GM21717 (cell line): ENCODE measurements around the gene ZCCHC8.
"Not testable (repeated sequence)": the region's sequence is repeated elsewhere in the genome, so short reads cannot be mapped to it uniquely, and the experiment has no call there.

Experiments
- ATAC-seq: cut with Tn5 transposase; IDR thresholded peaks from one replicate; pipeline ENCODE4 v1.9.1; 2021; ENCODE audit warnings: mild to moderate bottlenecking, moderate library complexity; ENCODE audit not compliant: unreplicated experiment

The ZCCHC8 gene

GRCh38 chr12:122513028-122513427, 12.3 kb upstream of the ZCCHC8 start:
- ATAC-seq = not testable (repeated sequence)

DNA sequence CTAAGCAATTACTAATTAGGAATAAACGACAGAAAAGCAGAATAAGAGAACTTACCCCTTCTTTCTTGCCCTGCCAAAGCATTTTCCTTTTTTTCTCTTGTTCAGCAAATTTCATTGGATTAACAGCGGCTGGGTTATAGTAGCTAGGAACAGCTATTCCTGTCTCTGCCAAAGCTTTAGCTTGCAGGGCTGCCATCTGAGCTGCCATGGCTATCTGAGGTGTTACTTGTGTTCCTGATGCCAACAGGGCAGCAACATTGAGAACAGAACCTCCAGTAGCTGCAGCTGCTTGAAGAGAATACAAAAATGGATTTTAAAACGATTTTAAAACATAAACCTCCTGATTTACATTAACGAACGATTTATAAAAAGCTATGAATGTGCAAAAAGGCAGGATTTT, 7.4 kb upstream of the ZCCHC8 start:
- no peak for ATAC-seq

DNA sequence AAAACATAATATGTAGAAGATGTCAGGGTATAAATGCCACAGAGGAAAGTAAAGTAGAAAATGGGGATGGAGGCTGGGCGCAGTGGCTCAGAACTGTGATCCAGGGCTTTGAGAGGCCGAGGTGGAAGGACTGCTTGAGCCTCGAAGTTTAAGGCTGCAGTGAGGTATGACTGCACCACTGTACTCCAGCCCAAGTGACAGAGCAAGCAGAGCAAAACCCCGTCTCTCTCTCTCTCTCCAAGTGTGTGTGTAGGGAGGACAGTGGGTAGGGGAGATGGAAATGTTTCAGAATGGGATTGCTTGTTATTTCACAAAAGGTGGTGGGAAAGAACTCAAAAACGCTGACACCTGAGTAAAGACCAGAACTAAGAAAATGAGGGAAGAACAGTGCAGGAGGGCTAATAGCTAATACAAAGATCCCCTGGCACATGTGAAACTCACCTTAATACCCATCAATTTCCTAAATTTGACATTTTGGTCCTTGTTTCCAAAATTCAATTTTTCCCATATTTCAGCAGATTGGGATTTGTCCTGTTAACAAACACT, 5.7 kb upstream of the ZCCHC8 start:
- no peak for ATAC-seq

DNA sequence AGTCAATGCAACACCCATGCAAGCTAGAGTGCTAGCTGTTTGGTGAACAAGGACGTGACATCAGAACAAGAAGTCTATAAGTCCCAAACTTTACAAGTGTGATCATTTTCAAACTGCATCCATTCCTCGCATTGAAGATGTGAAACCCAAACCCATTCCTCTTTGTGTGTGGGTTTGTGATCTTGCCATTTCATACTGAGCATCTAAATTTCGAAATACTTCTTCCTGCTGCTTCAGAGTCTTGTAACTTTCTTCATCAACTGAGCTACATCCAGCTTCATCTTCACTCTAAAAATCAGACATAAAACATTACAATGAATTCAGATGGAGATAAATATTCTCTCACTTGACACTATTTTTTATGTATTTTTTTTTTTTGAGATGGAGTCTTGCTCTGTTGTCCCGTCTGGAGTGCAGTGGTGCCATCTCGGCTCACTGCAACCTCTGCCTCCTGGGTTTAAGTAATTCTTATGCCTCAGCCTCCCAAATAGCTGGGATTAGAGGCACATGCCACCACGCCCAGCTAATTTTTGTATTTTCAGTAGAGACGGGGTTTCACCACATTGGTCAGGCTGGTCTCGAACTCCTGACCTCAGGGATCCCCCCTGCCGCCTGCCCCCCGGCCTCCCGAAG, 4.8 kb upstream of the ZCCHC8 start:
- no peak for ATAC-seq

DNA sequence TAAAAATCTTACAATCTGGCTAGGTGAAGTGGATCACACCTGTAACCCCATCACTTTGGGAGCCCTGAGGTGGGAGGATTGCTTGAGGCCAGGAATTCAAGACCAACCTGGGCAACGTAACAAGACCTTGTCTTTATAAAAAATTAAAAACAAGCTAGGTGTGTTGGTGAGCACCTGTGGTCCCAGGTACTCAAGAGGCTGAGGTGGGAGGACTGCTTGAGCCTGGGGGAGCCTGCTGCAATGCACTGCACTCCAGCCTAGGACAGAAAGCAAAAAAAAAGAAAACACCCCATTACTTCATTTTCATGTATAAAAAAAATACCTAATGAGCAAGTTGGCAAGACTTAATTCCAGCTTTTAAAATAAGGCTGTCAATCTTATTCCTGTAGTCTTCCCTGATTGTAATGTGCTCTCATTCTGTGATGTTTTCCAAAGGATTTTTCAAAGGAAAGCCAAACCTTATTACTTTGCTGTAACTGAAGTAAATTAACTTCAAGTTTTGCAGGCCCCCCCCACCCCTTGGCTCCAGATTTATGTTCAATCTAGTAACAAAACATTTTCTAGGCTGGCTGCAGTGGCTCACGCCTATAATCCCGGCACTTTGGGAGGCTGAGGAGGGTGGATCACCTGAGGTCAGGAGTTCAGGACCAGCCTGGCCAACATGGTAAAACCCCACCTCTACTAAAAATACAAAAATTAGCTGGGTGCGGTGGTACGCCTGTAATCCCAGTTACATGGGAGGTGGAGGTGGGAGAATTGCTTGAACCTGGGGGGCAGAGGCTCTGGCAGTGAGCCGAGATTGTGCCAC, 3.3 kb upstream of the ZCCHC8 start:
- no peak for ATAC-seq

DNA sequence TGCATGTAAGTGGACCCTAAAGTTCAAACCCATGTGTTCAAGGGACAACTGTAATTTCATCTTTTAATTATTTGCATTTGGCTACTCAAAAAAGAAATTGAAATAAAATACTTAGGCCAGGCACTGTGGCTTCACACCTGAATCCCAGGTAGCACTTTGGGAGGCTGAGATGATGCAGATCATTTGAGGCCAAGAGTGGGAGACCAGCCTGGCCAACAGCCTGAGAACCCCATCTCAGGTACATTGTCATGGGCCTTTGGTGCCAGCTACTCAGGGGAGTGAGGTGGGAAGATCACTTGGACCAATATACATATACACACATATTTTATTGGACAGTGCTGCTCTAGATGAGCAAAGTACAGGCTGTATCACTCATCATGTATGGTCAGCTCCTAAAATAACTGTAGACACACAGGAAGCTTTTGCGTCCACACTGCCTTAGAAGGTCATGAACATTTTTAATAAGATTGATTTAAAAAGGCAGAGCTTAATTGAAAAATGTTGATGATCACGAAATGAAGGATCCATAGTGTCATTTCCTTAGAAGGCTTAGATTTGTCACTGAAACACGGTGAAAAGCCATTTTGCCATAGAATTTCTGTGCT, 2.5 kb upstream of the ZCCHC8 start:
- no peak for ATAC-seq

GRCh38 chr12:122501489-122501989, 807 bp upstream of the ZCCHC8 start:
- no peak for ATAC-seq

- ATAC-seq = peak; percentile 17
These were observed 594 bp downstream of the ZCCHC8 start for GRCh38 chr12:122499991-122500684.

DNA sequence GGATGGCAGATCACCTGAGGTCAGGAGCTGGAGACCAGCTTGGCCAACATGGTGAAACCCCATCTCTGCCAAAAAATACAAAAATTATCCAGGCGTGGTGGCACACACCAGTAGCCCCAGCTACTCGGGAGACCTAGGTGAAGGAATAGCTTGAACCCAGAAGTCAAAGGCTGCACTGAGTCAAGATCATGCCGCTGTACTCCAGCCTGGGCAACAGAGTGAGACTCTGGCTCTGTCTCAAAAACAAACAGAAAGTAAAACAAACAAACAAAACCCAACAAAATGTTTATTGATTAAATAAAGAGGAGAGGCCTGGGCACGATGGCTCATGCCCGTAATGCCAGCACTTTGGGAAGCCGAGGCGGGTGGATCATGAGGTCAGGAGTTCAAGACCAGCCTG, 5.5 kb downstream of the ZCCHC8 start:
- ATAC-seq = no peak

- not testable (repeated sequence) for ATAC-seq
These were observed 7.5 kb downstream of the ZCCHC8 start for GRCh38 chr12:122493222-122493621.

GRCh38 chr12:122491991-122492390, 8.7 kb downstream of the ZCCHC8 start:
- no peak for ATAC-seq

DNA sequence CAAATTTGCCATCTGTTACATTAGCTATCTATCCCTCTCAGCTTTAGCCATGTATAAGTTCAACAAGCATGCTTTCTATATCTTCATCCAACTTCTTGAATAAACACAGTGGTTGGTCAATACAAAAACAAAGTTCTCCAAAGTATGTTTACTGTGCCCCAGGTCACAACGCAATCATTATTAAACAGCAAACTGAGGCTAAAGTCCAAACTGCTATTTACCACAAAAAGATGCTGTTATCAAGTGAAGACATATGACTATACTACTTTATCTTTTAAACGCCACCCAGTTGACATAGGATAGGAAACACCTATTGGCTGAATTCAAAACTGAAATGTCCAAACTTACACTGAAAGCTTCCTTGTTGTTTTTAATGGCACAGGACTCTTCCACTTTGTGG, 11.7 kb downstream of the ZCCHC8 start:
- no peak for ATAC-seq

GRCh38 chr12:122487807-122488206, 12.9 kb downstream of the ZCCHC8 start:
- ATAC-seq = not testable (repeated sequence)

DNA sequence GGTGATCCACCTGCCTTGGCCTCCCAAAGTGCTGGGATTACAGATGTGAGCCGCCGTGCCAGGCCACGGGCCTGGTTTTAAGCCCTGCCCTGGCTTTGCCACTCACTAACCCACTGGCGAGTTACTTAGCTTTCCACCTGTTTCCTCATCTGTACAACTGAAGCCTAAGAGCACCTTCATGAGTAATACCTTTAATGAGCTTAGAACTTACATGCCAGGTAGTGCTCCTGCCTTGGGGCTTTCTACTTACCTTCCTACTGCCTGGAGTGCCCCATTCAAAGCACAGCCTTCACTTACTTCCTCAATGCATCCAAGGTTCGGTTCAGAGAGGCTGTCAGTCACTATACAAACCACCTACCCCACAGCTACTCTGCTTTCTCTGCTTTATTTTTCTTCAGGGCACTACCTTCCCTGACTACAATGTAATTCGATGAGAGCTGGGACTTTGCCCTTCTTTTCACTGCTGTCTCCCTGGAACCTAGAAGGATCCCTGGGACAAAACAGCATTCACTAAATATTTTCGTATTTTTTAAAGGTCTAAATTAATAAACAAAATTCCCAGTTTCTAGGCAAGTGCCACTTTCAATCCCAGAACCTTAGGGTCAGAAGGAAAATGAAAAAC, 13.8 kb downstream of the ZCCHC8 start:
- no peak for ATAC-seq

GRCh38 chr12:122486360-122486759, 14.4 kb downstream of the ZCCHC8 start:
- not testable (repeated sequence) for ATAC-seq

DNA sequence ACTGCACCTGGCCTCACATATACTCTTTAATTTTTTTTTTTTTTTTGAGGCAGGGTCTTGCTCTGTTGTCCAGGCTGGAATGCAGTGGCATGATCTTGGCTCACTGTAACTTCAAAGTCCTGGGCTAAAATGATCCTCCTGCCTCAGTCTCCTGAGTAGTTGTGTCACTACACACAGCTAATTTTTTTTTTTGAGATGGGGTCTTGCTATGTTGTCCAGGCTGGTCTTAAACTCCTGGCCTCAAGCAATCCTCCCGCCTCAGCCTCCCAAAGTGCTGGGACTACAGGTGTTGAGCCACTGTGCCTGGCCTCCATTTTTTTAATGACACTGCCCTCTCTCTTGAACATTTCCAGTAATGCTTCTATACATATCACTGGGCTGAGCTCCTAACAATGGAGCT, 16.3 kb downstream of the ZCCHC8 start:
- ATAC-seq = not testable (repeated sequence)

DNA sequence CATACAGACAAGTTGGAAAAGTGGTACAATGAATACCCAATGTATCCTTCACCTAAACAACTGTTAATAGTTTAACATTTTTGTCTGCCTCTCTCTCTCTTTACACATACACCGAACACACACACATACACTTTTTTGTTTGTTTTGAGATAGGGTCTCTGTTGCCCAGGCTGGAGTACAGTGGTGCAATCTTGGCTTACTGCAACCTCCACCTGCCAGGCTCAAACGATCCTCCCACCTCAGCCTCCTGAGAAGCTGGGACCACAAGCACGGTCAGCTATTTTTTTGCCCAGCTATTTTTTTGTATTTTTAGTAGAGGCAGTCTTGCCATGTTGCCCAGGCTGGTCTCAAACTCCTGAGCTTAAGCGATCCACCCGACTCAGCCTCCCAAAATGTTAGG, 16.8 kb downstream of the ZCCHC8 start:
- no peak for ATAC-seq

DNA sequence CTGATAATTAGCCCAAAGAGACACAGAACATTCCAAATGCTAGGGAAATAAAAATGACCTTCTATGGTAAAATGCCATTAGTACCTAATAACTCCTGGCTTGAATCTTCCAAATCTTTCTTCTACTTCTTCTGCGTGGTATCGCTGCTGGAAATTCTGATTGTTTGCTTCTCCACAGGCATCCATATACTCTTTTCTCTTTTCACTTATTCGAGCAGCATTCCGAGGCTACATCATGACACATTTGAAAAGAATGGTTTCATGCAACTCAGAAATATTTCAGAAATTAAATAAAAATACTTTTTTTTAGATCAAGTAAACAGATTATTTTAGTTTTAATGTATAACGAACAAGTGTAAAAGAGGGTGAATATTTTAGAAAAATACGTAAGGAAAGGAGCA, 18.9 kb downstream of the ZCCHC8 start:
- no peak for ATAC-seq

GRCh38 chr12:122480753-122481152, 20.0 kb downstream of the ZCCHC8 start:
- ATAC-seq = no peak

DNA sequence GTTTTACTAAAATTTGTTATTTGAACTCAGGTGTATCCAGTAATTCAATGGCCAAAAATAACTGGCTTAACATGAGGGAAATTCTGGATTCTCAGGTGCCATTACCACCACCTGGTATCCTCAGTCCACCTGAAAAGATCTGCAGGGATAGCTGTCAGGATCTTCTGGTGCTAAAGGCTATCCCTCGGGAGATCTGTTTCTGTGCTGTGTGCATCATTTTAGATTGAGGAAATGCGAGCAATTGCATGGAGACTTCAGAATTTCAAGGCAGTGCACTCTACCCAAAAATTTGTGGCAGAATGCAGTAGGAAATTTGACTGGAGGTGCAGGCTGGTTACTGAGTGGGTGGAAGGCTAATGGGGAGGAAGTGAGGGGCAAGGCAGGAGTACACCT, 26.4 kb downstream of the ZCCHC8 start:
- no peak for ATAC-seq
